Body of pancreas (tissue), 4 donors: ENCODE results near the gene MYH11. TPM values are rescaled to one million over a fixed set of nuclear protein-coding genes. Genes with fewer than 3 reads are reported as not detected.

Experiments
- ATAC-seq: fragments of 150-250 bp; one replicate; pipeline ENCODE4 v1.9.1; 2016
- DNase-seq, 4 donors: peaks; one replicate each; pipeline ENCODE4 v3.0.0-alpha.2; 2019
- H3K27ac ChIP-seq, 4 donors: fragments of 200-600 bp; sonication (generic); 1 replicate in 3 of 4; 2 replicates in 1 of 4; pipeline versions ENCODE4 v1.5.1 to v1.6.1; 2016 to 2019; ENCODE audit warnings: mild to moderate bottlenecking in 1 of 4, mixed read lengths in 1 of 4, moderate library complexity in 1 of 4
- H3K27me3 ChIP-seq, 2 donors: fragments of 200-600 bp; sonication (generic); one replicate each; pipeline ENCODE4 v1.6.0; 2016; ENCODE audit warnings: mild to moderate bottlenecking in 1 of 2
- H3K36me3 ChIP-seq, 2 donors: fragments of 200-600 bp; sonication (generic); replicated peaks in 1 of 2; 2 replicates each; pipeline ENCODE4 v1.5.1; 2016; ENCODE audit warnings: low read depth in 2 of 2; ENCODE audit not compliant: insufficient read depth in 1 of 2
- H3K4me1 ChIP-seq: fragments of 200-600 bp; sonication (generic); one replicate; pipeline ENCODE4 v1.6.0; 2016
- H3K4me3 ChIP-seq, 2 donors: fragments of 200-600 bp; sonication (generic); 1 replicate in 1 of 2; 2 replicates in 1 of 2; pipeline ENCODE4 v1.5.1; 2016 to 2019
- H3K9me3 ChIP-seq, 3 donors: fragments of 200-600 bp; sonication (generic); 1 replicate in 2 of 3; 2 replicates in 1 of 3; pipeline ENCODE4 v1.5.1; 2016
- CTCF ChIP-seq, 7 experiments: fragments of 450-650 bp in 4 of 7; fragments of 200-600 bp in 3 of 7; sonication (generic) in 3 of 7; IDR thresholded peaks; one replicate each; pipeline ENCODE4 v1.5.1; 2016 to 2019; ENCODE audit warnings: antibody characterized with exemption in 7 of 7
- POLR2A ChIP-seq, 3 donors: fragments of 450-650 bp; IDR thresholded peaks; one replicate each; pipeline ENCODE4 v1.6.1; 2016; ENCODE audit warnings: antibody characterized with exemption in 3 of 3, mild to moderate bottlenecking in 2 of 3
- WGBS, 2 donors: methylation state at CpG; one replicate each; pipeline ENCODE4 v1.1.5; 2017; 5-methylcytosine and 5-hydroxymethylcytosine counted together
- intact Hi-C: fragments of 100-400 bp; cut with DNase I; formaldehyde crosslinking; loops from one replicate; pipeline ENCODE4 v1.15.1; 2023
- total RNA-seq, 2 donors: library from RNA; depleted of rRNA; stranded (reverse); fragments of >200 nt; gene quantifications; one replicate each; pipeline ENCODE4 v1.1.0, GENCODE V29; 2016

Gene MYH11
- total RNA-seq, 2 donors from 2014 or later, result 14.2 to 19.7 TPM

DNA sequence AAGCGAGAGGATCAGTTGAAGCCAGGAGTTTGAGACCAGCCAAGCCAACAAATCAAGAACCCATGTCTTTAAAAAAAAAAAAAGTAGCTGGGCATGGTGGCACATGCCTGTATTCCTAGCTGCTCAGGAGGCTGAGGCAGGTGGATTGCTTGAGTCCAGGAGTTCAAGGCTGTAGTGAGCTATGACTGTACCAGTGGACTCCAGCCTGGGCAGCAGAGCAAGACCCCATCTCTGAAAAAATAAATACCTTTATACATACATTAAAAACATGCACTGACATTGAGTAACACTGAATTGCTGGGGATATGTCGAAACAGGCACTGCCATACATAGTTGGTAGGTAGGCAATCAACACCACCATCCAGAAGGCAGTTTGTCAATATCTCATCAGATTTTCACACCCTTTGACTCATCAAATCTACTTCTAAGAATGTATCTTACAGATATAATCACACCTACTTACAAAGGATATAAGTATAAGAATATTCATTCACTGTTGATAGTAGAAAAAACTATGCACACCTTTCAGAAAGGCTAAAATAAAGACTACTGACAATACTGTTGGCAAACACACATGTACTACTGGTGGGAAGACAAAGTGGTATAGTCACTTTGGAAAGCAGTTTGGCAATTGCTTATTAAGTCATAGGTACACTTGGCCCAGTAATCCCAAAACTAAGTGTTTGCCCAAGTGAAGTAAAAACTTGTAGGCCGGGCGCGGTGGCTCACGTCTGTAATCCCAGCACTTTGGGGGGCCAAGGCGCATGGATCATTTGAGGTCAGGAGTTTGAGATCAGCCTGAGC lies 37.9 kb upstream of the MYH11 start:
- Histone ChIP-seq H3K4me3 (no peak overlapping the region), H3K27ac (no peak overlapping the region), H3K36me3 (no peaks in the 10 kb centered on the region), H3K9me3 (no peaks in the 10 kb centered on the region), H3K27me3 (no peaks in the 10 kb centered on the region), H3K4me1 (peaks cover 10% of the 10 kb centered on the region)
- intact Hi-C loops, result no loop called here
- DNase-seq, result no peak
- WGBS, 2 donors, result 92 to 93% methylated on average over 7 of the region's 7 CpGs
- no peak for ATAC-seq
- no peak for TF ChIP-seq CTCF (IDR thresholded peaks at IDR 0.05)
- no peak for TF ChIP-seq POLR2A (IDR thresholded peaks at IDR 0.05)

DNA sequence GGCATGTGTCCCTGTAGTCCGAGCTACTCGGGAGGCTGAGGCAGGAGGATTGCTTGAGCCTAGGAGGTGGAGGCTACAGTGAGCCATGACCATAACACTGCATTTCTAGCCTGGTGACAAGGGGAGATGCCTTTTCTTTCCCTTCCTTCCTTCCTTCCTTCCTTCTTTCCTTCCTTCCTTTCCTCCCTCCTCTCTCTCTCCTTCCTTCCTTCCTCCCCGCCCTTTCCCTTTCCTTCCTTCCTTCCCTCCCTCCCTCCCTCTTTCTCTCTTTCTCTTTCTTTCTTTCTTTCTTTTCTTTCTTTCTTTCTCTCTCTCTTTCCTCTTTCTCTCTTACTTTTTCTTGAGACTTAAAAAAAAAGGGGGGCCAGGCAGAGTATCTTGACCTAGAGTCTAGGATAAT lies 34.7 kb upstream of the MYH11 start:
- no peaks in the 10 kb centered on the region for H3K9me3 ChIP-seq
- no peak for ATAC-seq
- DNase-seq, result no peak
- intact Hi-C loops, result no loop called here
- H3K36me3 ChIP-seq, result no peaks in the 10 kb centered on the region
- peaks cover 21% of the 10 kb centered on the region for H3K4me1 ChIP-seq
- H3K27ac ChIP-seq, result peak overlapping the region in 3 of 4 donors; percentile 29 to 50 (median 41)
- TF ChIP-seq POLR2A (IDR thresholded peaks at IDR 0.05) (no peak), CTCF (IDR thresholded peaks at IDR 0.05) (no peak)
- H3K27me3 ChIP-seq, result no peaks in the 10 kb centered on the region
- H3K4me3 ChIP-seq, result no peak overlapping the region
- WGBS, 2 donors, result 70 to 79% methylated on average over 3 of the region's 3 CpGs

- ATAC-seq (peak; percentile 100), DNase-seq (peak; percentile 100)
- intact Hi-C loops, result no loop called here
- peak within 1 kb of the TSS; percentile 63 to 93 (median 84) for H3K27ac ChIP-seq
- H3K4me1 ChIP-seq, result peaks cover 29% of the 10 kb centered on the region
- H3K9me3 ChIP-seq, result no peaks in the 10 kb centered on the region
- 0 to 1% methylated on average over 11 to 41 of the region's 41 CpGs for WGBS, 2 donors
- H3K36me3 ChIP-seq, result no peaks in the 10 kb centered on the region
- TF ChIP-seq CTCF (IDR thresholded peaks at IDR 0.05) (peak in 4 of 7 experiments; percentile 48 to 59 (median 52)), POLR2A (IDR thresholded peaks at IDR 0.05) (peak; percentile 62 to 88 (median 88))
- H3K27me3 ChIP-seq, result no peaks in the 10 kb centered on the region
- peak within 1 kb of the TSS; percentile 50 to 63 for H3K4me3 ChIP-seq
Observed at GRCh38 chr16:15888072-15888976, 31.5 kb upstream of the MYH11 start, which contains the start of gene CEP20. CEP20 (minus strand) TSS chr16:15888603; CDS start chr16:15888585, 18 bp downstream.

DNA sequence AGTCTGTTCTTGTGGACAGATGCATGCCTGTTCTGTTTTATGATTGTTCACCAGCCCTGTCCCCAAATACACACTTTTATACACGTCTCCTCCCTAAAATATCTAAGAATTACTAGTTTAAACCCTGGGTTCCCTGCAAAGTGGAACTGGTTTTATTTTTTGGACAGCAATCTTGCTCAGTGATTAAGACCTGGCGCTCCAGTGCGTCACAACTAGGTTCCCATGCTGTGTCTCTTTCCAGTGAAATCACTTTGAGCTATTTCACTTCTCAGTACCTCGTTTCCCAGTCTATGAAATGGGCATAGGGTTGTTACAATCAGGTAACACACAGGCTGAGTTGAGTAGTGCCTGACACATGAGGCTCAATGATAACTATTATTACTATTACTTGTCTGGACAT lies 30.5 kb upstream of the MYH11 start:
- no peak for DNase-seq
- Histone ChIP-seq H3K4me1 (peaks cover 28% of the 10 kb centered on the region), H3K36me3 (no peaks in the 10 kb centered on the region), H3K27me3 (no peaks in the 10 kb centered on the region), H3K27ac (no peak overlapping the region), H3K4me3 (no peak overlapping the region), H3K9me3 (no peaks in the 10 kb centered on the region)
- no peak for TF ChIP-seq CTCF (IDR thresholded peaks at IDR 0.05)
- no peak for TF ChIP-seq POLR2A (IDR thresholded peaks at IDR 0.05)
- no peak for ATAC-seq
- intact Hi-C loops, result no loop called here
- 73 to 80% methylated on average over 4 of the region's 4 CpGs for WGBS, 2 donors
